H9 (cell line): ENCODE measurements around the gene CAB39L. TPM values are rescaled to one million over a fixed set of nuclear protein-coding genes. Genes with fewer than 3 reads are reported as not detected.

Experiments used
- DNase-seq: peaks from one replicate; pipeline ENCODE4 v3.0.0-alpha.2; 2017
- H2AFZ ChIP-seq: one replicate; pipeline ENCODE4 v1.6.1; 2013; ENCODE audit warnings: mild to moderate bottlenecking, low read length, control low read depth, moderate library complexity
- H2AK5ac ChIP-seq: 2 replicates; pipeline ENCODE4 v1.6.1; 2013; ENCODE audit warnings: low read length, control low read depth, mixed read lengths; ENCODE audit not compliant: insufficient read length
- H2BK120ac ChIP-seq: one replicate; pipeline ENCODE4 v1.6.1; 2013; ENCODE audit warnings: low read depth, mild to moderate bottlenecking, low read length, control low read depth, inconsistent platforms; ENCODE audit not compliant: poor library complexity, severe bottlenecking
- H2BK12ac ChIP-seq: 2 replicates; pipeline ENCODE4 v1.6.1; 2013; ENCODE audit warnings: low read length, control low read depth, mixed read lengths, low read depth; ENCODE audit not compliant: insufficient read length
- H2BK15ac ChIP-seq: 2 replicates; pipeline ENCODE4 v1.6.1; 2013; ENCODE audit warnings: low read depth, low read length, control low read depth
- H2BK20ac ChIP-seq: one replicate; pipeline ENCODE4 v1.6.1; 2013; ENCODE audit warnings: low read depth, mild to moderate bottlenecking, low read length, control low read depth, inconsistent platforms; ENCODE audit not compliant: poor library complexity, severe bottlenecking
- H2BK5ac ChIP-seq: 2 replicates; pipeline ENCODE4 v1.6.1; 2013; ENCODE audit warnings: low read length, control low read depth, mixed read lengths; ENCODE audit not compliant: insufficient read length
- H3K14ac ChIP-seq: 2 replicates; pipeline ENCODE4 v1.6.1; 2013; ENCODE audit warnings: low read length, control low read depth; ENCODE audit not compliant: insufficient read depth
- H3K18ac ChIP-seq: 2 replicates; pipeline ENCODE4 v1.6.1; 2013; ENCODE audit warnings: low read depth, mild to moderate bottlenecking, mixed read lengths, low read length, control low read depth; ENCODE audit not compliant: insufficient read length
- H3K23ac ChIP-seq: 2 replicates; pipeline ENCODE4 v1.6.1; 2013; ENCODE audit warnings: low read length, control low read depth, mixed read lengths, low read depth; ENCODE audit not compliant: insufficient read length
- H3K23me2 ChIP-seq: 2 replicates; pipeline ENCODE4 v1.6.1; 2013; ENCODE audit warnings: low read depth, mild to moderate bottlenecking, mixed read lengths, low read length, control low read depth; ENCODE audit not compliant: insufficient read length, poor library complexity, severe bottlenecking
- H3K27ac ChIP-seq: 2 replicates; pipeline ENCODE4 v1.5.1; 2013; ENCODE audit warnings: low read length, control low read depth, mixed read lengths, low read depth; ENCODE audit not compliant: insufficient read length
- H3K27me3 ChIP-seq: 2 replicates; pipeline ENCODE4 v1.6.1; 2013; ENCODE audit warnings: low read length, control low read depth, inconsistent platforms; ENCODE audit not compliant: insufficient read depth
- H3K4ac ChIP-seq: 2 replicates; pipeline ENCODE4 v1.6.1; 2013; ENCODE audit warnings: low read depth, mild to moderate bottlenecking, control low read depth, inconsistent platforms, low read length, moderate library complexity
- H3K4me1 ChIP-seq: 2 replicates; pipeline ENCODE4 v1.6.1; 2013; ENCODE audit warnings: low read length, control low read depth, inconsistent platforms; ENCODE audit not compliant: insufficient read depth
- H3K4me2 ChIP-seq: 2 replicates; pipeline ENCODE4 v1.6.1; 2013; ENCODE audit warnings: low read length, control low read depth, mixed read lengths; ENCODE audit not compliant: insufficient read length, insufficient read depth
- H3K56ac ChIP-seq: 2 replicates; pipeline ENCODE4 v1.6.1; 2013; ENCODE audit warnings: low read depth, mild to moderate bottlenecking, mixed read lengths, low read length, control low read depth; ENCODE audit not compliant: insufficient read length
- H3K79me1 ChIP-seq: 2 replicates; pipeline ENCODE4 v1.6.1; 2013; ENCODE audit warnings: low read depth, mild to moderate bottlenecking, moderate library complexity, low read length, control low read depth, inconsistent platforms; ENCODE audit not compliant: insufficient read depth, poor library complexity, severe bottlenecking
- H3K79me2 ChIP-seq: 2 replicates; pipeline ENCODE4 v1.6.1; 2013; ENCODE audit warnings: low read length, control low read depth, inconsistent platforms; ENCODE audit not compliant: insufficient read depth
- H3K9ac ChIP-seq: 2 replicates; pipeline ENCODE4 v1.6.1; 2013; ENCODE audit warnings: low read length, control low read depth, mixed read lengths; ENCODE audit not compliant: insufficient read length; ENCODE audit errors: extremely low read depth
- H3K9me3 ChIP-seq: one replicate; pipeline ENCODE4 v1.6.1; 2013; ENCODE audit warnings: low read depth, low read length, inconsistent platforms; ENCODE audit not compliant: control insufficient read depth
- H3T11ph ChIP-seq: one replicate; pipeline ENCODE4 v1.6.1; 2013; ENCODE audit warnings: mild to moderate bottlenecking, low read length, control low read depth, inconsistent platforms
- H4K20me1 ChIP-seq: one replicate; pipeline ENCODE4 v1.6.1; 2013; ENCODE audit not compliant: control insufficient read depth, insufficient read length, insufficient read depth
- H4K5ac ChIP-seq: 2 replicates; pipeline ENCODE4 v1.6.1; 2013; ENCODE audit warnings: low read depth, mild to moderate bottlenecking, mixed read lengths, low read length, control low read depth; ENCODE audit not compliant: insufficient read length
- H4K8ac ChIP-seq: replicated peaks from 2 replicates; pipeline ENCODE4 v1.6.1; 2013; ENCODE audit warnings: low read length, control low read depth, mixed read lengths, low read depth; ENCODE audit not compliant: insufficient read length
- H4K91ac ChIP-seq: 2 replicates; pipeline ENCODE4 v1.6.1; 2013; ENCODE audit warnings: low read depth, mild to moderate bottlenecking, moderate library complexity, mixed read lengths, low read length, control low read depth; ENCODE audit not compliant: insufficient read length
- H3K27ac Mint-ChIP-seq, 3 experiments: 2 replicates in 2 of 3; 3 replicates in 1 of 3; pipeline ENCODE4 v1.8.0; 2020 to 2021; ENCODE audit warnings: mixed read lengths in 3 of 3, mild to moderate bottlenecking in 1 of 3, moderate library complexity in 1 of 3
- H3K27me3 Mint-ChIP-seq: 2 replicates; pipeline ENCODE4 v1.8.0; 2021; ENCODE audit warnings: low read depth, mild to moderate bottlenecking, moderate library complexity, mixed read lengths
- H3K36me3 Mint-ChIP-seq, 3 experiments: 2 replicates in 2 of 3; 3 replicates in 1 of 3; pipeline ENCODE4 v1.8.0; 2020 to 2021; ENCODE audit warnings: low read depth in 3 of 3, mixed read lengths in 3 of 3; ENCODE audit not compliant: insufficient read depth in 1 of 3
- H3K4me1 Mint-ChIP-seq, 2 experiments: 2 replicates each; pipeline ENCODE4 v1.8.0; 2020; ENCODE audit warnings: mixed read lengths in 2 of 2
- H3K4me3 Mint-ChIP-seq, 2 experiments: 2 replicates in 1 of 2; 3 replicates in 1 of 2; pipeline ENCODE4 v1.8.0; 2020 to 2021; ENCODE audit warnings: mild to moderate bottlenecking in 2 of 2, mixed read lengths in 2 of 2, moderate library complexity in 1 of 2
- H3K9me3 Mint-ChIP-seq, 2 experiments: 2 replicates in 1 of 2; 3 replicates in 1 of 2; pipeline ENCODE4 v1.8.0; 2020; ENCODE audit warnings: mild to moderate bottlenecking in 2 of 2, mixed read lengths in 2 of 2, moderate library complexity in 1 of 2
- WGBS: extraction: QIAGEN DNeasy Blood & Tissue Kit; methylation state at CpG from one replicate; pipeline ENCODE4 v1.1.7; 2013; ENCODE audit warnings: missing lambda C conversion rate, low lambda C conversion rate, mixed read lengths; ENCODE audit not compliant: insufficient read length; ENCODE audit errors: extremely low coverage; 5-methylcytosine and 5-hydroxymethylcytosine counted together
- total RNA-seq: library from RNA; stranded (reverse); gene quantifications from 2 replicates; pipeline ENCODE4 v1.2.1, GENCODE V29; 2021
- TF ChIP-seq, protein P1 (sequence below): fragments of 200-600 bp; sonication (generic); conservative IDR thresholded peaks from 3 replicates; pipeline ENCODE4 v1.8.0; 2021; ENCODE audit warnings: antibody characterized with exemption, mild to moderate bottlenecking

CAB39L gene
- total RNA-seq, 1 experiment from 2014 or later: 6.0 TPM

DNA sequence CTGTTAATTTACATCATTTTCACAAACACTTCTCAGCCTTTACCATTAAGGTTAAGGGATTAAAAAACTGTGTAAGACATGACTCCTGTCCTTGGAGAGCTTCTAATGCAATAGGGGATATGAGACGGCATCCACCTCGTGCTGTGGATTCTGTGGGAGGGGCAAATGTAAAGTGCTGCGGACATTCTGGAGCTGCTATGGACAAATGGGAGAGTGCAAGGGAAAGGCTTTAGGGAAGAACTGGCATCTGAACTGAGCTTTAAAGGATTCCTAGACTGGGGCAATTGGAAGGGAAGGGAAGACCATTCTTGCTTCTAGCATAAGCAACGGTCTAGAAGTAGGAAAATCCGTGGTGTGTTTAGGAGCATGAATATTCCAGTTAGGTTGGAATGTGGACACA lies 164.8 kb downstream of the CAB39L start:
- peak overlapping the region in 1 of 3 experiments; percentile 7; a peak in 1 of 7 replicates for H3K27ac Mint-ChIP-seq
- peak overlapping the region; percentile 25 for H3K4me2 ChIP-seq
- no peak overlapping the region for H2BK5ac ChIP-seq
- H3K18ac ChIP-seq: no peak overlapping the region
- no peak overlapping the region for H2BK12ac ChIP-seq
- no peak overlapping the region for H3K23ac ChIP-seq
- no peaks in the 10 kb centered on the region for H3K9me3 ChIP-seq
- H3K9ac ChIP-seq: no peak overlapping the region
- TF ChIP-seq, protein P1, sequence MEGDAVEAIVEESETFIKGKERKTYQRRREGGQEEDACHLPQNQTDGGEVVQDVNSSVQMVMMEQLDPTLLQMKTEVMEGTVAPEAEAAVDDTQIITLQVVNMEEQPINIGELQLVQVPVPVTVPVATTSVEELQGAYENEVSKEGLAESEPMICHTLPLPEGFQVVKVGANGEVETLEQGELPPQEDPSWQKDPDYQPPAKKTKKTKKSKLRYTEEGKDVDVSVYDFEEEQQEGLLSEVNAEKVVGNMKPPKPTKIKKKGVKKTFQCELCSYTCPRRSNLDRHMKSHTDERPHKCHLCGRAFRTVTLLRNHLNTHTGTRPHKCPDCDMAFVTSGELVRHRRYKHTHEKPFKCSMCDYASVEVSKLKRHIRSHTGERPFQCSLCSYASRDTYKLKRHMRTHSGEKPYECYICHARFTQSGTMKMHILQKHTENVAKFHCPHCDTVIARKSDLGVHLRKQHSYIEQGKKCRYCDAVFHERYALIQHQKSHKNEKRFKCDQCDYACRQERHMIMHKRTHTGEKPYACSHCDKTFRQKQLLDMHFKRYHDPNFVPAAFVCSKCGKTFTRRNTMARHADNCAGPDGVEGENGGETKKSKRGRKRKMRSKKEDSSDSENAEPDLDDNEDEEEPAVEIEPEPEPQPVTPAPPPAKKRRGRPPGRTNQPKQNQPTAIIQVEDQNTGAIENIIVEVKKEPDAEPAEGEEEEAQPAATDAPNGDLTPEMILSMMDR: no peak
- no peaks in the 10 kb centered on the region for H4K20me1 ChIP-seq
- H2BK120ac ChIP-seq: no peak overlapping the region
- no peaks in the 10 kb centered on the region for H3K23me2 ChIP-seq
- no peak overlapping the region for H3K14ac ChIP-seq
- H2BK20ac ChIP-seq: no peak overlapping the region
- H3K56ac ChIP-seq: no peak overlapping the region
- DNase-seq: no peak
- no peaks in the 10 kb centered on the region for H3K79me1 ChIP-seq
- H3K27ac ChIP-seq: no peak overlapping the region
- peaks cover 13 to 15% of the 10 kb centered on the region in 2 experiments for H3K4me1 Mint-ChIP-seq
- WGBS: no CpG with 5 or more reads among the region's 5 CpGs
- no peaks in the 10 kb centered on the region; the same call in 1 of the 2 replicates for H3K27me3 ChIP-seq
- no peak overlapping the region for H3K4me3 Mint-ChIP-seq
- no peak overlapping the region for H3T11ph ChIP-seq
- peak overlapping the region; percentile 53 for H4K5ac ChIP-seq
- peak overlapping the region; percentile 80 for H2AFZ ChIP-seq
- no peaks in the 10 kb centered on the region; a peak in 1 of 7 replicates for H3K36me3 Mint-ChIP-seq
- H3K9me3 Mint-ChIP-seq: no peaks in the 10 kb centered on the region
- no peak overlapping the region for H4K91ac ChIP-seq
- H3K27me3 Mint-ChIP-seq: no peaks in the 10 kb centered on the region; the same call in 1 of the 2 replicates
- no peak overlapping the region for H3K4ac ChIP-seq
- no peaks in the 10 kb centered on the region for H3K79me2 ChIP-seq
- H2BK15ac ChIP-seq: no peak overlapping the region
- peaks cover 2% of the 10 kb centered on the region; the same call in 1 of the 2 replicates for H3K4me1 ChIP-seq
- H4K8ac ChIP-seq: no peak overlapping the region
- H2AK5ac ChIP-seq: no peak overlapping the region
